Naive thymus-derived CD8-positive, alpha-beta T cell (primary cell): ENCODE data around the gene EBF3. TPM values are rescaled to one million over a fixed set of nuclear protein-coding genes. Genes with fewer than 3 reads are reported as not detected.

Experiments
- ATAC-seq, 2 donors: fragments of 150-1000 bp; cut with Tn5 transposase in 1 of 2; sonication (Bioruptor Pico), chemical (Tn5 transposase) in 1 of 2; 1 replicate in 1 of 2; 2 replicates in 1 of 2; pipeline ENCODE4 v1.10.0; 2021; ENCODE audit warnings: mild to moderate bottlenecking in 2 of 2, moderate library complexity in 2 of 2
- POLR2A ChIA-PET: fragments of 350-600 bp; sonication (Branson Sonifier 250); formaldehyde crosslinking; loops from one replicate; lab custom pipeline; 2021; ENCODE audit warnings: antibody characterized with exemption; lab: Charles Lee
- DNase-seq, 10 donors: peaks; one replicate each; pipeline versions ENCODE4 v3.0.0 to v3.0.0-alpha.2; 2020 to 2022
- H3K27ac Mint-ChIP-seq, 10 donors: one replicate each; pipeline ENCODE4 v1.8.0; 2020 to 2022; ENCODE audit warnings: mild to moderate bottlenecking in 10 of 10, mixed read lengths in 10 of 10, moderate library complexity in 4 of 10, inconsistent platforms in 1 of 10
- H3K27me3 Mint-ChIP-seq, 5 donors: one replicate each; pipeline ENCODE4 v1.8.0; 2021 to 2022; ENCODE audit warnings: mixed read lengths in 5 of 5
- H3K36me3 Mint-ChIP-seq, 3 donors: one replicate each; pipeline ENCODE4 v1.8.0; 2020 to 2022; ENCODE audit warnings: mixed read lengths in 3 of 3, mild to moderate bottlenecking in 2 of 3, inconsistent platforms in 1 of 3
- H3K4me1 Mint-ChIP-seq, 4 donors: one replicate each; pipeline ENCODE4 v1.8.0; 2021 to 2022; ENCODE audit warnings: mixed read lengths in 4 of 4
- H3K4me3 Mint-ChIP-seq, 10 donors: one replicate each; pipeline ENCODE4 v1.8.0; 2020 to 2022; ENCODE audit warnings: mild to moderate bottlenecking in 10 of 10, mixed read lengths in 10 of 10, moderate library complexity in 6 of 10, inconsistent platforms in 1 of 10
- H3K9me3 Mint-ChIP-seq, 9 donors: one replicate each; pipeline ENCODE4 v1.8.0; 2020 to 2022; ENCODE audit warnings: mixed read lengths in 9 of 9, mild to moderate bottlenecking in 3 of 9, inconsistent platforms in 1 of 9, moderate library complexity in 1 of 9
- polyA plus RNA-seq, 3 donors: library from polyadenylated mRNA; unstranded; fragments of 300-500 nt; fragmentation: Illumina TruSeq; gene quantifications; one replicate each; pipeline ENCODE4 v1.2.3, GENCODE V29; 2021
- total RNA-seq, 8 experiments: library from RNA in 2 of 8; stranded (reverse) in 2 of 8; gene quantifications; one replicate each; pipeline ENCODE4 v1.2.3 and lab custom pipeline; 2021 to 2026

EBF3 gene
- total and polyA plus RNA-seq, 5 experiments from 2014 or later = not detected

GRCh38 chr10:129854796-129855705, 109.0 kb downstream of the EBF3 start:
- ATAC-seq (no peak), DNase-seq (no peak)
- POLR2A ChIA-PET = no interaction called here
- H3K27ac Mint-ChIP-seq = no peak overlapping the region
- no peaks in the 10 kb centered on the region for H3K36me3 Mint-ChIP-seq
- peaks cover 0 to 3% (median 0%) of the 10 kb centered on the region in 9 donors for H3K9me3 Mint-ChIP-seq
- no peaks in the 10 kb centered on the region for H3K4me1 Mint-ChIP-seq
- H3K4me3 Mint-ChIP-seq = no peak overlapping the region
- H3K27me3 Mint-ChIP-seq = peaks cover 1 to 16% (median 4%) of the 10 kb centered on the region in 5 donors

GRCh38 chr10:129854158-129854557, 109.9 kb downstream of the EBF3 start:
- POLR2A ChIA-PET = no interaction called here
- H3K36me3 Mint-ChIP-seq = no peaks in the 10 kb centered on the region

GRCh38 chr10:129853562-129853903, 110.5 kb downstream of the EBF3 start:
- Mint-ChIP-seq H3K9me3 (peaks cover 0 to 3% (median 0%) of the 10 kb centered on the region in 9 donors), H3K27me3 (peaks cover 1 to 16% (median 6%) of the 10 kb centered on the region in 5 donors), H3K4me1 (no peaks in the 10 kb centered on the region), H3K4me3 (no peak overlapping the region), H3K36me3 (no peaks in the 10 kb centered on the region), H3K27ac (no peak overlapping the region)
- no peak for DNase-seq
- POLR2A ChIA-PET = no interaction called here
- ATAC-seq = no peak

More at GRCh38 chr10:129854158-129854557, 109.9 kb downstream of the EBF3 start:
- no peak overlapping the region for H3K4me3 Mint-ChIP-seq
- no peaks in the 10 kb centered on the region for H3K4me1 Mint-ChIP-seq
- DNase-seq (no peak), ATAC-seq (no peak)
- H3K27me3 Mint-ChIP-seq = peaks cover 1 to 16% (median 6%) of the 10 kb centered on the region in 5 donors
- H3K27ac Mint-ChIP-seq = no peak overlapping the region
- peaks cover 0 to 3% (median 0%) of the 10 kb centered on the region in 9 donors for H3K9me3 Mint-ChIP-seq

- Mint-ChIP-seq H3K9me3 (peaks cover 0 to 3% (median 0%) of the 10 kb centered on the region in 9 donors), H3K4me1 (no peaks in the 10 kb centered on the region), H3K27ac (no peak overlapping the region), H3K4me3 (no peak overlapping the region), H3K36me3 (no peaks in the 10 kb centered on the region), H3K27me3 (peaks cover 1 to 16% (median 6%) of the 10 kb centered on the region in 5 donors)
- no peak for ATAC-seq
- DNase-seq = no peak
- POLR2A ChIA-PET = no interaction called here
These were observed 111.1 kb downstream of the EBF3 start for GRCh38 chr10:129852829-129853561.

- Mint-ChIP-seq H3K36me3 (no peaks in the 10 kb centered on the region), H3K4me1 (no peaks in the 10 kb centered on the region), H3K4me3 (no peak overlapping the region), H3K27ac (peak overlapping the region in 1 of 10 donors; percentile 50), H3K27me3 (peaks cover 1 to 16% (median 6%) of the 10 kb centered on the region in 5 donors), H3K9me3 (peaks cover 0 to 3% (median 0%) of the 10 kb centered on the region in 9 donors)
- no peak for ATAC-seq
- DNase-seq = no peak
- POLR2A ChIA-PET = no interaction called here
These were observed 112.0 kb downstream of the EBF3 start for GRCh38 chr10:129851941-129852640.

- H3K27ac Mint-ChIP-seq = no peak overlapping the region
- POLR2A ChIA-PET = no interaction called here
- no peaks in the 10 kb centered on the region for H3K9me3 Mint-ChIP-seq
- ATAC-seq (no peak), DNase-seq (no peak)
- peaks cover 2 to 16% (median 9%) of the 10 kb centered on the region in 5 donors for H3K27me3 Mint-ChIP-seq
- no peak overlapping the region for H3K4me3 Mint-ChIP-seq
- H3K36me3 Mint-ChIP-seq = no peaks in the 10 kb centered on the region
- H3K4me1 Mint-ChIP-seq = no peaks in the 10 kb centered on the region
These were observed 113.3 kb downstream of the EBF3 start for GRCh38 chr10:129850790-129851189.

GRCh38 chr10:129850316-129850715, 113.8 kb downstream of the EBF3 start:
- H3K4me3 Mint-ChIP-seq = no peak overlapping the region
- H3K4me1 Mint-ChIP-seq = no peaks in the 10 kb centered on the region
- no peaks in the 10 kb centered on the region for H3K36me3 Mint-ChIP-seq
- POLR2A ChIA-PET = no interaction called here
- no peak overlapping the region for H3K27ac Mint-ChIP-seq
- DNase-seq (no peak), ATAC-seq (no peak)
- H3K9me3 Mint-ChIP-seq = no peaks in the 10 kb centered on the region
- H3K27me3 Mint-ChIP-seq = peaks cover 2 to 16% (median 9%) of the 10 kb centered on the region in 5 donors

- POLR2A ChIA-PET = no interaction called here
- H3K36me3 Mint-ChIP-seq = no peaks in the 10 kb centered on the region
- H3K27ac Mint-ChIP-seq = no peak overlapping the region
- no peak overlapping the region for H3K4me3 Mint-ChIP-seq
- H3K9me3 Mint-ChIP-seq = no peaks in the 10 kb centered on the region
- peaks cover 2 to 16% (median 9%) of the 10 kb centered on the region in 5 donors for H3K27me3 Mint-ChIP-seq
- ATAC-seq = no peak
- DNase-seq = no peak
- no peaks in the 10 kb centered on the region for H3K4me1 Mint-ChIP-seq
These were observed 114.2 kb downstream of the EBF3 start for GRCh38 chr10:129849853-129850252.

GRCh38 chr10:129849452-129849750, 114.7 kb downstream of the EBF3 start:
- Mint-ChIP-seq H3K4me1 (no peaks in the 10 kb centered on the region), H3K27me3 (peaks cover 2 to 16% (median 9%) of the 10 kb centered on the region in 5 donors), H3K27ac (no peak overlapping the region), H3K36me3 (no peaks in the 10 kb centered on the region), H3K4me3 (no peak overlapping the region), H3K9me3 (no peaks in the 10 kb centered on the region)
- ATAC-seq (no peak), DNase-seq (no peak)
- POLR2A ChIA-PET = no interaction called here

- no peak overlapping the region for H3K4me3 Mint-ChIP-seq
- H3K9me3 Mint-ChIP-seq = no peaks in the 10 kb centered on the region
- no peaks in the 10 kb centered on the region for H3K36me3 Mint-ChIP-seq
- DNase-seq = no peak
- peaks cover 2 to 16% (median 9%) of the 10 kb centered on the region in 5 donors for H3K27me3 Mint-ChIP-seq
- no peaks in the 10 kb centered on the region for H3K4me1 Mint-ChIP-seq
- no peak for ATAC-seq
- no peak overlapping the region for H3K27ac Mint-ChIP-seq
- POLR2A ChIA-PET = no interaction called here
These were observed 115.2 kb downstream of the EBF3 start for GRCh38 chr10:129848696-129849451.

GRCh38 chr10:129847741-129848483, 116.2 kb downstream of the EBF3 start:
- POLR2A ChIA-PET = no interaction called here
- Mint-ChIP-seq H3K4me3 (no peak overlapping the region), H3K9me3 (no peaks in the 10 kb centered on the region), H3K4me1 (no peaks in the 10 kb centered on the region), H3K27ac (no peak overlapping the region), H3K27me3 (peaks cover 0 to 16% (median 8%) of the 10 kb centered on the region in 5 donors), H3K36me3 (no peaks in the 10 kb centered on the region)
- no peak for DNase-seq
- ATAC-seq = no peak

GRCh38 chr10:129846991-129847391, 117.1 kb downstream of the EBF3 start:
- DNase-seq (no peak), ATAC-seq (no peak)
- Mint-ChIP-seq H3K27me3 (peaks cover 0 to 14% (median 6%) of the 10 kb centered on the region in 5 donors), H3K27ac (no peak overlapping the region), H3K4me3 (no peak overlapping the region), H3K4me1 (no peaks in the 10 kb centered on the region), H3K36me3 (no peaks in the 10 kb centered on the region), H3K9me3 (no peaks in the 10 kb centered on the region)
- POLR2A ChIA-PET = no interaction called here
